SU-DHL-6 (cell line): Measurements from ENCODE around the gene LCNL1.

ENCODE experiments used
- H2AFZ ChIP-seq: fragments of 200-600 bp; sonication (generic); 2 replicates; pipeline ENCODE4 v1.6.1; 2014; ENCODE audit warnings: low read depth, mild to moderate bottlenecking, moderate library complexity, mixed read lengths, antibody characterized with exemption, low read length; ENCODE audit not compliant: severe bottlenecking
- H3F3A ChIP-seq: fragments of 200-600 bp; shearing (Covaris generic); 2 replicates; pipeline ENCODE4 v1.6.0; 2016; ENCODE audit warnings: antibody characterized with exemption, mild to moderate bottlenecking; ENCODE audit not compliant: insufficient read depth
- H3K27ac ChIP-seq: fragments of 200-600 bp; sonication (generic); 2 replicates; pipeline ENCODE4 v1.5.1; 2016; ENCODE audit warnings: low read depth, mild to moderate bottlenecking, low read length, moderate library complexity, mixed read lengths
- H3K27me3 ChIP-seq: fragments of 200-600 bp; sonication (generic), shearing (Covaris generic); 2 replicates; pipeline ENCODE4 v1.6.0; 2014; ENCODE audit warnings: mild to moderate bottlenecking, low read length
- H3K36me3 ChIP-seq: fragments of 200-600 bp; sonication (generic); 2 replicates; pipeline ENCODE4 v1.6.1; 2014; ENCODE audit warnings: mild to moderate bottlenecking, low read length, mixed read lengths
- H3K4me2 ChIP-seq: fragments of 300-600, 200-600 bp; shearing (Covaris generic), sonication (generic); 2 replicates; pipeline ENCODE4 v1.6.0; 2014; ENCODE audit warnings: low read length, low read depth, mild to moderate bottlenecking; ENCODE audit not compliant: poor library complexity, severe bottlenecking
- H3K4me3 ChIP-seq: fragments of 200-600 bp; sonication (generic); 2 replicates; pipeline ENCODE4 v1.5.1; 2014; ENCODE audit warnings: antibody characterized with exemption, low read length, mild to moderate bottlenecking, mixed read lengths; ENCODE audit not compliant: insufficient read depth, poor library complexity, severe bottlenecking
- H3K79me2 ChIP-seq: fragments of 200-600 bp; sonication (generic); 2 replicates; pipeline ENCODE4 v1.6.1; 2014; ENCODE audit warnings: mild to moderate bottlenecking, low read length, moderate library complexity; ENCODE audit not compliant: insufficient read depth
- H3K9ac ChIP-seq: fragments of 200-600 bp; sonication (generic); 2 replicates; pipeline ENCODE4 v1.7.0; 2014; ENCODE audit warnings: mild to moderate bottlenecking, low read length
- H3K9me2 ChIP-seq: fragments of 200-600 bp; sonication (generic); replicated peaks from 2 replicates; pipeline ENCODE4 v1.6.1; 2014; ENCODE audit warnings: low read length; ENCODE audit not compliant: insufficient read depth
- H3K9me3 ChIP-seq: fragments of 200-600 bp; sonication (generic); 2 replicates; pipeline ENCODE4 v1.6.1; 2014; ENCODE audit warnings: low read length, mixed read lengths; ENCODE audit not compliant: insufficient read depth
- H4K20me1 ChIP-seq: fragments of 200-600 bp; sonication (generic); 2 replicates; pipeline ENCODE4 v1.6.1; 2014; ENCODE audit warnings: low read depth, mild to moderate bottlenecking, antibody characterized with exemption, low read length, moderate library complexity, mixed read lengths
- EZH2phosphoT487 ChIP-seq: fragments of 200-600 bp; sonication (generic), shearing (Covaris generic); conservative IDR thresholded peaks from 2 replicates; pipeline ENCODE4 v1.6.1; 2018; ENCODE audit warnings: mild to moderate bottlenecking, antibody characterized with exemption, low read length, moderate library complexity, mixed read lengths
- TF ChIP-seq, protein P1 (sequence below): fragments of 200-600 bp; sonication (generic); IDR thresholded peaks from one replicate; pipeline ENCODE4 v1.5.1; 2017; ENCODE audit warnings: antibody characterized with exemption, mild to moderate bottlenecking, low read length, moderate library complexity; ENCODE audit not compliant: insufficient read depth, poor library complexity, severe bottlenecking

The LCNL1 gene

DNA sequence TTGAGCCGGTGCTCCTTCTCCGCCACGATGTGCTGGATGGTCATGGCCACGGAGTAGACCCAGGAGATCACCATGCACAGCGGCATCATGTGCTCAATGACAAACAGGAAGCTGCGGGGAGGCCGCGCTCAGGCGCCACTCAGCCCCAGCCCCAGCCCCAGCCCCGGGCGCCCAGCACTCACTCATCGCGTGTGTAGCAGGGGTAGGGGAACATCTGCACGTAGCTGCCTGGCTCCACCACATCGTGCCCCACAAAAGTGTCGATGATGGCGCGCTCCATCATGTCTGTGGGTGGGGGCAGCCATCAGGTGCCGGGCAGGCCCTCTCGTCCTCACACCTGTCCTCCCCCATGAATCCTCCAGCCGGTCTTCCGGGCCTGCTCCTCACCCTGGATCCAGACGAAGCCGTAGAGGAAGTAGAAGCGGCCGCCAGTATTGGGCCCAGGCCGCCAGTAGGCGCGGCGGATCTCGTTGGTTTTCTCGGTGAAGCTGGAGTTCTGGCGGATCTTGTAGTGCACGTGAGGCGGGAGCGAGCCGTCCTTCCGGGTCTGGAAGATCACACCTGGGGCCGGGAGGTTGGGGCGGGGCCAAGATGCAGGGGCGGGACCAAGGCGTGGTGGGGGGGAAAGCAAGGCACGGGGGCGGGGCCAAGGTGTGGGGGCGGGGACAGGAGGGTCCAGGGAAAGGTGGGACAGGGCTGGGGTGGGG is 35.2 kb downstream of the LCNL1 start:
- H3K4me3 ChIP-seq = no peak overlapping the region
- H3K9ac ChIP-seq = no peak overlapping the region
- H2AFZ ChIP-seq = no peak overlapping the region
- H3K27ac ChIP-seq = no peak overlapping the region
- H3K36me3 ChIP-seq = no peaks in the 10 kb centered on the region
- H3K4me2 ChIP-seq = no peak overlapping the region
- H3K27me3 ChIP-seq = no peaks in the 10 kb centered on the region
- H3K9me2 ChIP-seq = no peaks in the 10 kb centered on the region
- TF ChIP-seq EZH2phosphoT487 = no peak
- TF ChIP-seq, protein P1, sequence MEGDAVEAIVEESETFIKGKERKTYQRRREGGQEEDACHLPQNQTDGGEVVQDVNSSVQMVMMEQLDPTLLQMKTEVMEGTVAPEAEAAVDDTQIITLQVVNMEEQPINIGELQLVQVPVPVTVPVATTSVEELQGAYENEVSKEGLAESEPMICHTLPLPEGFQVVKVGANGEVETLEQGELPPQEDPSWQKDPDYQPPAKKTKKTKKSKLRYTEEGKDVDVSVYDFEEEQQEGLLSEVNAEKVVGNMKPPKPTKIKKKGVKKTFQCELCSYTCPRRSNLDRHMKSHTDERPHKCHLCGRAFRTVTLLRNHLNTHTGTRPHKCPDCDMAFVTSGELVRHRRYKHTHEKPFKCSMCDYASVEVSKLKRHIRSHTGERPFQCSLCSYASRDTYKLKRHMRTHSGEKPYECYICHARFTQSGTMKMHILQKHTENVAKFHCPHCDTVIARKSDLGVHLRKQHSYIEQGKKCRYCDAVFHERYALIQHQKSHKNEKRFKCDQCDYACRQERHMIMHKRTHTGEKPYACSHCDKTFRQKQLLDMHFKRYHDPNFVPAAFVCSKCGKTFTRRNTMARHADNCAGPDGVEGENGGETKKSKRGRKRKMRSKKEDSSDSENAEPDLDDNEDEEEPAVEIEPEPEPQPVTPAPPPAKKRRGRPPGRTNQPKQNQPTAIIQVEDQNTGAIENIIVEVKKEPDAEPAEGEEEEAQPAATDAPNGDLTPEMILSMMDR = no peak
- no peaks in the 10 kb centered on the region for H4K20me1 ChIP-seq
- H3F3A ChIP-seq = no peaks in the 10 kb centered on the region
- H3K9me3 ChIP-seq = no peaks in the 10 kb centered on the region
- H3K79me2 ChIP-seq = no peaks in the 10 kb centered on the region

DNA sequence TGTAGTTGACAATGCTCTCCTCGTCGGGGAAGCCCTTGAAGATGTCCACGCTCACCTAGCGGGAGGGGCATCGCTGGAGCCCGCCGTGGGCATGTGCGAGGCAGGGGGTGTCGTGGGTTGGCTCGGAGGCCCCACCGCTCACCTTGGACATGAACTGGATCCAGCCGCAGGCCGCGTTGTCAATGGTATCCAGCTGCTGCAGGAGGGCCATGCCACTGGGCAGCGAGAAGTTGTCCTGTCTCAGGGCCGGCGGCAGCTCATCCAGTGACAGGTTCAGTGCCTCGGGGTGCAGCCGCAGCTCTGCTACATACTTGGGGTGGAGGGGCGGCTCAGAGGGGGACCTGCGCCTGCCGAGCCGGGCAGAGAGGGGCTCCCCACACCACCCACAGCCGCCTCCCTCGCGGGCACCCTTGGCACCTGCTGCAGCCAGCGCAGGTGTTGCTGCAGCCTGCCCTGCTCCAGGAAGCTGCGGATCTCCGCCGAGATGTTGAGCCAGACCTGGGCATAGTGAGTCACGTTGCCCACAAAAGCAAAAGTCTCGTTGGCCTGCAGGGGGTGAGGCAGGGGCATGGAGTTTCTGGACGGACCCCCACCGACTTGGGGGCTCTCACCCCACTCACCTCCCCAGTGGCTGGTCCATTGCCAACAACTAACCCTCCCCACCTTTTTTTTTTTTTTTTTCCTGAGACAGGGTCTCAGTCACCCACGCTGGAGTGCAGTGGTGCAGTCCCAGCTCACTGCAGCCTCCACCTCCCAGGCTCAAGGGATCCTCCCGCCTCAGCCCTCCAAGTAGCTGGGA is 36.2 kb downstream of the LCNL1 start:
- TF ChIP-seq EZH2phosphoT487 = no peak
- TF ChIP-seq, protein P1 = no peak
- no peak overlapping the region for H3K4me3 ChIP-seq
- H4K20me1 ChIP-seq = no peaks in the 10 kb centered on the region
- H2AFZ ChIP-seq = no peak overlapping the region
- H3K36me3 ChIP-seq = no peaks in the 10 kb centered on the region
- no peaks in the 10 kb centered on the region for H3K9me3 ChIP-seq
- H3K27me3 ChIP-seq = no peaks in the 10 kb centered on the region
- H3K79me2 ChIP-seq = no peaks in the 10 kb centered on the region
- H3K9me2 ChIP-seq = no peaks in the 10 kb centered on the region
- no peaks in the 10 kb centered on the region for H3F3A ChIP-seq
- no peak overlapping the region for H3K4me2 ChIP-seq
- H3K9ac ChIP-seq = no peak overlapping the region
- no peak overlapping the region for H3K27ac ChIP-seq

DNA sequence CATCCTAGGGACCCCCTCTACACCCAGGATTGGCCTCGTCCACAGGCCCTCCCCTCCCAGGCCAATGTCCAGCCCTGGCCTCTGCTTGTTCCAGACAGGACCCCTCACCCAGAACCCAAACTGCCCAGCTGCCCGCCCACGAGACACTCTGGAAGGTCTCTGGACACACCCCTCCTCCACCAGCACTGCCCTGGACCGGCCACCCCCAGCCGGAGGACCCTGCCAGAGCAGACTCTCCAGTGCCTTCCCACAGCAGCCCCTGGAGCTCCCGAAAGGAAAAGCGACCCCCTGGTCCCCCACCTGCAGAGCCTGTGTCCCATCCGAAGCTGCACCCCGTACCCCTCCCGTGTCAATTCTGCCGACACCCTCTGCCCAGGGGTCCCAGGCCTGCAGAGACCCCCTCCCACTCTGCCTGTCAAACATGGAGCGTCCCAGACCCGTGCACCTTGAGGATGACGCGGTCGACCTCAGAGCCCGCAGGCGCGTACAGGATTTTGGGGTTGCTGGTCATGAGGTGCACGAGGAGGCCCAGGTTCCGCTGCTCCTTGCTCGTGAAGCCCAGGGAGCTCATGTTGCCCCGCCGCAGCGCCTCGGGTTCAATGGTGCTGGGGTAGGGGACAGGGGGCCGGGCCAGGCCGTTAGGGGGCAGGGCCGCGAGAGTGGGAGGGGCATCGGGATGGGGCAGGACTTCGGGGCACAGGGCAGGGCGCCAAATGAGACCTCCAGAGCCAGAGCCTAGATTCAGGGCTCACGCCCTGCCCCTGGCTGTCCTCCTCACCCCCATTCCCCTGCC is 37.3 kb downstream of the LCNL1 start:
- Histone ChIP-seq H3K79me2 (no peaks in the 10 kb centered on the region), H3K9me3 (no peaks in the 10 kb centered on the region), H3K4me3 (no peak overlapping the region), H3F3A (no peaks in the 10 kb centered on the region), H3K36me3 (no peaks in the 10 kb centered on the region), H4K20me1 (no peaks in the 10 kb centered on the region), H3K4me2 (no peak overlapping the region), H3K27ac (no peak overlapping the region), H2AFZ (no peak overlapping the region), H3K9ac (no peak overlapping the region), H3K27me3 (no peaks in the 10 kb centered on the region), H3K9me2 (no peaks in the 10 kb centered on the region)
- TF ChIP-seq EZH2phosphoT487 = no peak
- TF ChIP-seq, protein P1 = no peak
